CD14-positive monocyte (primary cell): ENCODE results near the gene INS. TPM values are rescaled to one million over a fixed set of nuclear protein-coding genes. Genes with fewer than 3 reads are reported as not detected.

Experiments used
- DNase-seq, 3 donors: peaks; one replicate each; pipeline ENCODE4 v3.0.0-alpha.2; 2011 to 2022
- H2AFZ ChIP-seq: 2 replicates; pipeline ENCODE4 v1.6.0; 2012; ENCODE audit warnings: mild to moderate bottlenecking, low read depth, low read length, inconsistent platforms; ENCODE audit not compliant: insufficient read depth, poor library complexity, severe bottlenecking
- H3K27ac ChIP-seq, 2 donors: 1 replicate in 1 of 2; 2 replicates in 1 of 2; pipeline ENCODE4 v1.5.1; 2012 to 2013; ENCODE audit warnings: low read length in 2 of 2, control low read depth in 1 of 2, inconsistent platforms in 1 of 2, low read depth in 1 of 2, mild to moderate bottlenecking in 1 of 2
- H3K27me3 ChIP-seq, 2 donors: one replicate each; pipeline versions ENCODE4 v1.6.0 to v1.6.1; 2011 to 2013; ENCODE audit warnings: low read length in 2 of 2; ENCODE audit not compliant: control insufficient read depth in 2 of 2, insufficient read depth in 2 of 2
- H3K36me3 ChIP-seq, 2 donors: replicated peaks in 1 of 2; 1 replicate in 1 of 2; 2 replicates in 1 of 2; pipeline versions ENCODE4 v1.5.1 to v1.6.1; 2012 to 2013; ENCODE audit warnings: low read length in 2 of 2, control low read depth in 1 of 2, inconsistent platforms in 1 of 2, mild to moderate bottlenecking in 1 of 2; ENCODE audit not compliant: insufficient read depth in 2 of 2, control insufficient read depth in 1 of 2
- H3K4me1 ChIP-seq, 2 donors: 1 replicate in 1 of 2; 2 replicates in 1 of 2; pipeline versions ENCODE4 v1.5.1 to v1.6.1; 2012 to 2013; ENCODE audit warnings: low read length in 2 of 2, control low read depth in 1 of 2, inconsistent platforms in 1 of 2, mild to moderate bottlenecking in 1 of 2, moderate library complexity in 1 of 2; ENCODE audit not compliant: insufficient read depth in 2 of 2, control insufficient read depth in 1 of 2
- H3K4me2 ChIP-seq: replicated peaks from 2 replicates; pipeline ENCODE3; 2012; ENCODE audit warnings: low read length, moderate library complexity, mild to moderate bottlenecking; ENCODE audit not compliant: poor library complexity, severe bottlenecking; ENCODE audit errors: extremely low read depth
- H3K4me3 ChIP-seq, 3 experiments: fragments of 200-600 bp in 1 of 3; sonication (generic) in 1 of 3; replicated peaks in 1 of 3; 1 replicate in 2 of 3; 2 replicates in 1 of 3; pipeline ENCODE4 v1.5.1; 2011 to 2013; ENCODE audit warnings: low read length in 3 of 3, mild to moderate bottlenecking in 3 of 3, control low read depth in 2 of 3, low read depth in 2 of 3, inconsistent platforms in 1 of 3, moderate library complexity in 1 of 3
- H3K79me2 ChIP-seq: 2 replicates; pipeline ENCODE4 v1.6.0; 2012; ENCODE audit warnings: mild to moderate bottlenecking, control low read depth, inconsistent platforms, low read length, moderate library complexity; ENCODE audit not compliant: insufficient read depth
- H3K9ac ChIP-seq: 2 replicates; pipeline ENCODE4 v1.6.0; 2017; ENCODE audit warnings: low read length, mild to moderate bottlenecking; ENCODE audit not compliant: insufficient read depth, poor library complexity, severe bottlenecking
- H3K9me3 ChIP-seq, 2 donors: replicated peaks in 1 of 2; 1 replicate in 1 of 2; 2 replicates in 1 of 2; pipeline versions ENCODE4 v1.5.1 to v1.6.1; 2012 to 2013; ENCODE audit warnings: low read length in 2 of 2, control low read depth in 1 of 2; ENCODE audit not compliant: control insufficient read depth in 1 of 2, insufficient read depth in 1 of 2
- H4K20me1 ChIP-seq: 2 replicates; pipeline ENCODE4 v1.6.0; 2012; ENCODE audit warnings: mild to moderate bottlenecking, low read length, control low read depth, moderate library complexity; ENCODE audit not compliant: insufficient read depth
- H3K27ac Mint-ChIP-seq, 7 donors: one replicate each; pipeline ENCODE4 v1.8.0; 2020; ENCODE audit warnings: mild to moderate bottlenecking in 7 of 7, mixed read lengths in 7 of 7, moderate library complexity in 6 of 7, inconsistent platforms in 2 of 7
- H3K27me3 Mint-ChIP-seq, 3 donors: one replicate each; pipeline ENCODE4 v1.8.0; 2021 to 2022; ENCODE audit warnings: low read depth in 3 of 3, mild to moderate bottlenecking in 3 of 3, mixed read lengths in 3 of 3, moderate library complexity in 3 of 3, inconsistent platforms in 1 of 3
- H3K36me3 Mint-ChIP-seq, 2 donors: one replicate each; pipeline ENCODE4 v1.8.0; 2020; ENCODE audit warnings: mixed read lengths in 2 of 2, inconsistent platforms in 1 of 2, mild to moderate bottlenecking in 1 of 2
- H3K4me1 Mint-ChIP-seq: one replicate; pipeline ENCODE4 v1.8.0; 2020; ENCODE audit warnings: mild to moderate bottlenecking, mixed read lengths
- H3K4me3 Mint-ChIP-seq, 2 donors: one replicate each; pipeline ENCODE4 v1.8.0; 2020; ENCODE audit warnings: mild to moderate bottlenecking in 2 of 2, mixed read lengths in 2 of 2, moderate library complexity in 1 of 2
- H3K9me3 Mint-ChIP-seq, 7 donors: one replicate each; pipeline ENCODE4 v1.8.0; 2020 to 2022; ENCODE audit warnings: mixed read lengths in 7 of 7, mild to moderate bottlenecking in 6 of 7, moderate library complexity in 6 of 7, inconsistent platforms in 2 of 7
- WGBS: methylation state at CpG from one replicate; pipeline ENCODE4 v1.1.5; 2013; ENCODE audit warnings: missing lambda C conversion rate; ENCODE audit not compliant: insufficient coverage; 5-methylcytosine and 5-hydroxymethylcytosine counted together
- intact Hi-C, 2 donors: fragments of 100-400 bp; cut with micrococcal nuclease; formaldehyde crosslinking; loops; one replicate each; pipeline versions ENCODE4 v1.15.0 to v1.15.1; 2023
- polyA plus RNA-seq, 3 donors: library from polyadenylated mRNA; depleted of rRNA in 1 of 3; unstranded in 2 of 3; stranded (reverse) in 1 of 3; fragments of 300-500 nt in 2 of 3; fragments of >200 nt in 1 of 3; fragmentation: Illumina TruSeq in 2 of 3; gene quantifications; 1 replicate in 2 of 3; 2 replicates in 1 of 3; pipeline ENCODE4 v1.2.3, GENCODE V29; 2012 to 2021
- TF ChIP-seq, protein P1 (sequence below): fragments of 200-600 bp; IDR thresholded peaks from one replicate; pipeline ENCODE4 v1.8.0; 2022; ENCODE audit warnings: antibody characterized with exemption, mild to moderate bottlenecking

The INS gene
- polyA plus RNA-seq, 3 donors, result not detected

- H3K36me3 ChIP-seq, result no peaks in the 10 kb centered on the region
- H3K4me3 Mint-ChIP-seq, result no peak overlapping the region
Observed at GRCh38 chr11:2114430-2115241, 46.4 kb downstream of the INS start.

DNA sequence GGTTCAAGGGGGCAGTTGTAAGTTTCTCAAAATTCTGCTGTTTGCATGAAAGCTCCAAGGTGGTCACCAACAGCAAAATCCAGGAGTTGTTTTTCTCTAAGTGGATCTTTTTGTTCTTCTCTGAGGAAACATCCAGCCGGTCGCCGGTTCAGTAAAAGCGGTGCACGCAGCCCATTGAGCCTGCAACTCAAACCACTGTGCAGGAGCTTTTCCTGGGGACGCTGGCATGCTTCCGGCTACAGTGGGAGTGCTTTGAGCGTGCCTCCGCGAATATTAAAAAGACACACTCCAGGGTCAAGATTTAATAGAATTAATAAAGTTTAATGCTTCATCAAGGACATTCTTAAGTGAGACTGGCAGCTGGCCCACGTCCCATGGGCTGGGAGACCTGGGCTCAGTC, 47.2 kb downstream of the INS start:
- Mint-ChIP-seq H3K27me3 (peaks cover 17 to 28% (median 17%) of the 10 kb centered on the region in 3 donors), H3K4me1 (no peaks in the 10 kb centered on the region), H3K27ac (no peak overlapping the region), H3K4me3 (no peak overlapping the region), H3K9me3 (peaks cover 11 to 28% (median 20%) of the 10 kb centered on the region in 7 donors), H3K36me3 (no peaks in the 10 kb centered on the region)
- Histone ChIP-seq H3K27me3 (peaks cover 0 to 6% of the 10 kb centered on the region in 2 donors), H3K27ac (no peak overlapping the region), H3K9ac (no peak overlapping the region), H3K4me2 (no peak overlapping the region), H3K4me1 (no peaks in the 10 kb centered on the region), H3K9me3 (peaks cover 7 to 15% of the 10 kb centered on the region in 2 donors), H4K20me1 (no peaks in the 10 kb centered on the region), H2AFZ (no peak overlapping the region), H3K4me3 (no peak overlapping the region), H3K36me3 (no peaks in the 10 kb centered on the region), H3K79me2 (no peaks in the 10 kb centered on the region)
- DNase-seq, result no peak
- 91% methylated on average over 6 of the region's 11 CpGs for WGBS
- TF ChIP-seq, protein P1, sequence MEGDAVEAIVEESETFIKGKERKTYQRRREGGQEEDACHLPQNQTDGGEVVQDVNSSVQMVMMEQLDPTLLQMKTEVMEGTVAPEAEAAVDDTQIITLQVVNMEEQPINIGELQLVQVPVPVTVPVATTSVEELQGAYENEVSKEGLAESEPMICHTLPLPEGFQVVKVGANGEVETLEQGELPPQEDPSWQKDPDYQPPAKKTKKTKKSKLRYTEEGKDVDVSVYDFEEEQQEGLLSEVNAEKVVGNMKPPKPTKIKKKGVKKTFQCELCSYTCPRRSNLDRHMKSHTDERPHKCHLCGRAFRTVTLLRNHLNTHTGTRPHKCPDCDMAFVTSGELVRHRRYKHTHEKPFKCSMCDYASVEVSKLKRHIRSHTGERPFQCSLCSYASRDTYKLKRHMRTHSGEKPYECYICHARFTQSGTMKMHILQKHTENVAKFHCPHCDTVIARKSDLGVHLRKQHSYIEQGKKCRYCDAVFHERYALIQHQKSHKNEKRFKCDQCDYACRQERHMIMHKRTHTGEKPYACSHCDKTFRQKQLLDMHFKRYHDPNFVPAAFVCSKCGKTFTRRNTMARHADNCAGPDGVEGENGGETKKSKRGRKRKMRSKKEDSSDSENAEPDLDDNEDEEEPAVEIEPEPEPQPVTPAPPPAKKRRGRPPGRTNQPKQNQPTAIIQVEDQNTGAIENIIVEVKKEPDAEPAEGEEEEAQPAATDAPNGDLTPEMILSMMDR, result no peak
- intact Hi-C loops, result no loop called here

More at GRCh38 chr11:2114430-2115241, 46.4 kb downstream of the INS start:
- H3K27ac ChIP-seq, result no peak overlapping the region
- H3K9me3 ChIP-seq, result peaks cover 7 to 15% of the 10 kb centered on the region in 2 donors
- Mint-ChIP-seq H3K27me3 (peaks cover 14 to 31% (median 20%) of the 10 kb centered on the region in 3 donors), H3K4me1 (no peaks in the 10 kb centered on the region), H3K9me3 (peaks cover 11 to 28% (median 20%) of the 10 kb centered on the region in 7 donors), H3K27ac (no peak overlapping the region), H3K36me3 (no peaks in the 10 kb centered on the region)
- intact Hi-C loops, result no loop called here
- TF ChIP-seq, protein P1, result no peak
- 93% methylated on average over 29 of the region's 32 CpGs for WGBS
- no peak for DNase-seq
- H3K27me3 ChIP-seq, result peaks cover 0 to 5% of the 10 kb centered on the region in 2 donors
- no peak overlapping the region for H3K9ac ChIP-seq
- no peaks in the 10 kb centered on the region for H3K4me1 ChIP-seq
- H4K20me1 ChIP-seq, result no peaks in the 10 kb centered on the region
- no peak overlapping the region for H2AFZ ChIP-seq
- no peak overlapping the region for H3K4me3 ChIP-seq
- H3K79me2 ChIP-seq, result no peaks in the 10 kb centered on the region
- H3K4me2 ChIP-seq, result no peak overlapping the region
